ENCODE data around the gene ABCD2. TPM values are rescaled to one million over a fixed set of nuclear protein-coding genes. Genes with fewer than 3 reads are reported as not detected.
"Not testable (repeated sequence)": the region's sequence is repeated elsewhere in the genome, so short reads cannot be mapped to it uniquely, and the experiment has no call there.

The ABCD2 gene
- total RNA-seq, 8 experiments from 2014 or later = 0.05 to 3.2 (median 0.28) TPM; not detected in 2

GRCh38 chr12:39574785-39575497 is 44.7 kb downstream of the ABCD2 start:
- peak in 5 of 8 experiments; percentile 50 to 67 (median 57) for ATAC-seq (replicated peaks in 6 of 8)
- Histone ChIP-seq H3K27ac (peak overlapping the region in 1 of 2 donors; percentile 55), H3K4me3 (no peak overlapping the region), H3K4me1 (replicated peaks in 1 of 2) (peaks cover 15 to 19% of the 10 kb centered on the region in 2 donors)
- WGBS, 10 experiments = 0 to 27% (median 20%) methylated on average over 1 to 4 of the region's 4 CpGs
- in situ Hi-C loops (cut with MboI; ENCODE audit: low pct_unique_long_range_greater_than_20kb in 2 of 9, low sequenced_read_pairs in 9 of 9, unreplicated experiment in 9 of 9) = loop anchor here in 1 of 9 experiments (25.0 kb wide), 1 partner anchor 162 kb away; no protein-coding TSS in a partner anchor

- H3K4me3 ChIP-seq = no peak overlapping the region
- peaks cover 15 to 19% of the 10 kb centered on the region in 2 donors for H3K4me1 ChIP-seq (replicated peaks in 1 of 2)
- 44 to 91% (median 55%) methylated on average over 1 of the region's 1 CpG; no CpG with 5 or more reads in 4 of the 10 experiments for WGBS, 10 experiments
- ATAC-seq (replicated peaks in 6 of 8) = no peak
- H3K27ac ChIP-seq = no peak overlapping the region
- in situ Hi-C loops (cut with MboI; ENCODE audit: low pct_unique_long_range_greater_than_20kb in 2 of 9, low sequenced_read_pairs in 9 of 9, unreplicated experiment in 9 of 9) = no loop called here
Observed at GRCh38 chr12:39574378-39574777, 45.2 kb downstream of the ABCD2 start.

- ATAC-seq (replicated peaks in 6 of 8) = peak in 1 of 8 experiments; percentile 23
- 0 to 85% (median 45%) methylated on average over 1 to 2 of the region's 2 CpGs for WGBS, 10 experiments
- no peak overlapping the region for H3K4me3 ChIP-seq
- H3K27ac ChIP-seq = no peak overlapping the region
- peaks cover 15 to 19% of the 10 kb centered on the region in 2 donors for H3K4me1 ChIP-seq (replicated peaks in 1 of 2)
- in situ Hi-C loops (cut with MboI; ENCODE audit: low pct_unique_long_range_greater_than_20kb in 2 of 9, low sequenced_read_pairs in 9 of 9, unreplicated experiment in 9 of 9) = no loop called here
Observed at GRCh38 chr12:39573971-39574370, 45.6 kb downstream of the ABCD2 start.

GRCh38 chr12:39572551-39572950 is 47.1 kb downstream of the ABCD2 start:
- in situ Hi-C loops (cut with MboI; ENCODE audit: low pct_unique_long_range_greater_than_20kb in 2 of 9, low sequenced_read_pairs in 9 of 9, unreplicated experiment in 9 of 9) = no loop called here
- no peak overlapping the region for H3K27ac ChIP-seq
- no peak overlapping the region for H3K4me3 ChIP-seq
- peaks cover 15 to 19% of the 10 kb centered on the region in 2 donors for H3K4me1 ChIP-seq (replicated peaks in 1 of 2)
- ATAC-seq (replicated peaks in 6 of 8) = no peak

- no peak overlapping the region for H3K4me3 ChIP-seq
- WGBS, 10 experiments = 0 to 100% (median 65%) methylated on average over 2 to 4 of the region's 4 CpGs; no CpG with 5 or more reads in 1 of the 10 experiments
- no peak for ATAC-seq (replicated peaks in 6 of 8)
- in situ Hi-C loops (cut with MboI; ENCODE audit: low pct_unique_long_range_greater_than_20kb in 2 of 9, low sequenced_read_pairs in 9 of 9, unreplicated experiment in 9 of 9) = no loop called here
- H3K27ac ChIP-seq = no peak overlapping the region
- H3K4me1 ChIP-seq (replicated peaks in 1 of 2) = peaks cover 15 to 19% of the 10 kb centered on the region in 2 donors
Observed at GRCh38 chr12:39571351-39571750, 48.3 kb downstream of the ABCD2 start.

- Histone ChIP-seq H3K4me3 (no peak overlapping the region), H3K4me1 (replicated peaks in 1 of 2) (no peaks in the 10 kb centered on the region), H3K27ac (no peak overlapping the region)
- in situ Hi-C loops (cut with MboI; ENCODE audit: low pct_unique_long_range_greater_than_20kb in 2 of 9, low sequenced_read_pairs in 9 of 9, unreplicated experiment in 9 of 9) = no loop called here
- ATAC-seq (replicated peaks in 6 of 8) = no peak
Observed at GRCh38 chr12:39553476-39553875, 66.1 kb downstream of the ABCD2 start.

- in situ Hi-C loops (cut with MboI; ENCODE audit: low pct_unique_long_range_greater_than_20kb in 2 of 9, low sequenced_read_pairs in 9 of 9, unreplicated experiment in 9 of 9); ATAC-seq (replicated peaks in 6 of 8); H3K27ac ChIP-seq; H3K4me1 ChIP-seq (replicated peaks in 1 of 2); H3K4me3 ChIP-seq: not testable (repeated sequence)
- 29 to 100% (median 50%) methylated on average over 1 to 2 of the region's 2 CpGs; no CpG with 5 or more reads in 4 of the 10 experiments for WGBS, 10 experiments
Observed at GRCh38 chr12:39544211-39544610, 75.4 kb downstream of the ABCD2 start.

- no peak for ATAC-seq (replicated peaks in 6 of 8)
- H3K27ac ChIP-seq = no peak overlapping the region
- in situ Hi-C loops (cut with MboI; ENCODE audit: low pct_unique_long_range_greater_than_20kb in 2 of 9, low sequenced_read_pairs in 9 of 9, unreplicated experiment in 9 of 9) = no loop called here
- H3K4me1 ChIP-seq (replicated peaks in 1 of 2) = no peaks in the 10 kb centered on the region
- H3K4me3 ChIP-seq = no peak overlapping the region
- 0 to 100% (median 63%) methylated on average over 1 to 2 of the region's 2 CpGs; no CpG with 5 or more reads in 2 of the 10 experiments for WGBS, 10 experiments
Observed at GRCh38 chr12:39541471-39541870, 78.1 kb downstream of the ABCD2 start.

- H3K27ac ChIP-seq = no peak overlapping the region
- H3K4me3 ChIP-seq = no peak overlapping the region
- no peak for ATAC-seq (replicated peaks in 6 of 8)
- no peaks in the 10 kb centered on the region for H3K4me1 ChIP-seq (replicated peaks in 1 of 2)
- in situ Hi-C loops (cut with MboI; ENCODE audit: low pct_unique_long_range_greater_than_20kb in 2 of 9, low sequenced_read_pairs in 9 of 9, unreplicated experiment in 9 of 9) = no loop called here
- WGBS, 10 experiments = 40 to 100% (median 87%) methylated on average over 1 to 16 of the region's 18 CpGs; no CpG with 5 or more reads in 2 of the 10 experiments
Observed at GRCh38 chr12:39538679-39539104, 80.9 kb downstream of the ABCD2 start.

GRCh38 chr12:39533951-39534350 is 85.7 kb downstream of the ABCD2 start:
- peak in 1 of 8 experiments; percentile 28 for ATAC-seq (replicated peaks in 6 of 8)
- Histone ChIP-seq H3K4me3 (no peak overlapping the region), H3K27ac (no peak overlapping the region), H3K4me1 (replicated peaks in 1 of 2) (no peaks in the 10 kb centered on the region)
- in situ Hi-C loops (cut with MboI; ENCODE audit: low pct_unique_long_range_greater_than_20kb in 2 of 9, low sequenced_read_pairs in 9 of 9, unreplicated experiment in 9 of 9) = no loop called here

- Histone ChIP-seq H3K4me1 (replicated peaks in 1 of 2) (no peaks in the 10 kb centered on the region), H3K4me3 (no peak overlapping the region), H3K27ac (no peak overlapping the region)
- ATAC-seq (replicated peaks in 6 of 8) = no peak
- in situ Hi-C loops (cut with MboI; ENCODE audit: low pct_unique_long_range_greater_than_20kb in 2 of 9, low sequenced_read_pairs in 9 of 9, unreplicated experiment in 9 of 9) = no loop called here
- WGBS, 10 experiments = 13 to 96% (median 86%) methylated on average over 2 to 4 of the region's 4 CpGs
Observed at GRCh38 chr12:39532448-39532847, 87.2 kb downstream of the ABCD2 start.

GRCh38 chr12:39526974-39527373 is 92.6 kb downstream of the ABCD2 start:
- in situ Hi-C loops (cut with MboI; ENCODE audit: low pct_unique_long_range_greater_than_20kb in 2 of 9, low sequenced_read_pairs in 9 of 9, unreplicated experiment in 9 of 9) = no loop called here

GRCh38 chr12:39522167-39522566 is 97.4 kb downstream of the ABCD2 start:
- H3K27ac ChIP-seq; ATAC-seq (replicated peaks in 6 of 8); in situ Hi-C loops (cut with MboI; ENCODE audit: low pct_unique_long_range_greater_than_20kb in 2 of 9, low sequenced_read_pairs in 9 of 9, unreplicated experiment in 9 of 9); H3K4me3 ChIP-seq; H3K4me1 ChIP-seq (replicated peaks in 1 of 2): not testable (repeated sequence)

More at GRCh38 chr12:39526974-39527373, 92.6 kb downstream of the ABCD2 start:
- H3K27ac ChIP-seq = no peak overlapping the region
- WGBS, 10 experiments = 0 to 100% (median 94%) methylated on average over 1 to 2 of the region's 2 CpGs; no CpG with 5 or more reads in 3 of the 10 experiments
- peak in 2 of 8 experiments; percentile 79 for ATAC-seq (replicated peaks in 6 of 8)
- no peaks in the 10 kb centered on the region for H3K4me1 ChIP-seq (replicated peaks in 1 of 2)
- H3K4me3 ChIP-seq = no peak overlapping the region

GRCh38 chr12:39510001-39510400 is 109.6 kb downstream of the ABCD2 start:
- no peak for ATAC-seq (replicated peaks in 6 of 8)
- in situ Hi-C loops (cut with MboI; ENCODE audit: low pct_unique_long_range_greater_than_20kb in 2 of 9, low sequenced_read_pairs in 9 of 9, unreplicated experiment in 9 of 9) = no loop called here
- no peak overlapping the region for H3K4me3 ChIP-seq
- 100% methylated on average over 1 of the region's 1 CpG; no CpG with 5 or more reads in 9 of the 10 experiments for WGBS, 10 experiments
- no peaks in the 10 kb centered on the region for H3K4me1 ChIP-seq (replicated peaks in 1 of 2)
- H3K27ac ChIP-seq = no peak overlapping the region
